WTC11 (cell line): ENCODE data around the gene PLIN5. TPM values are rescaled to one million over a fixed set of nuclear protein-coding genes. Genes with fewer than 3 reads are reported as not detected.

Experiments
- ATAC-seq: fragments of 200-7000 bp; cut with Tn5 transposase; 2 replicates; pipeline ENCODE4 v1.10.0; 2021; ENCODE audit warnings: mild to moderate bottlenecking, moderate library complexity
- CTCF ChIA-PET: fragments of 300-600 bp; sonication (Branson Sonifier 250); formaldehyde crosslinking; loops from one replicate; lab custom pipeline; 2021; ENCODE audit warnings: antibody characterized with exemption; lab: Charles Lee
- POLR2A ChIA-PET: fragments of 350-600 bp; sonication (Branson Sonifier 250); formaldehyde crosslinking; loops from one replicate; lab custom pipeline; 2021; ENCODE audit warnings: antibody characterized with exemption; lab: Charles Lee
- DNase-seq: peaks from one replicate; pipeline ENCODE4 v3.0.0; 2021; ENCODE audit warnings: low spot score
- H3K27ac Mint-ChIP-seq: 2 replicates; pipeline ENCODE4 v1.8.0; 2021; ENCODE audit warnings: mixed read lengths
- H3K27me3 Mint-ChIP-seq: 2 replicates; pipeline ENCODE4 v1.8.0; 2021; ENCODE audit warnings: low read depth, mild to moderate bottlenecking, moderate library complexity, mixed read lengths
- H3K36me3 Mint-ChIP-seq: 2 replicates; pipeline ENCODE4 v1.8.0; 2021; ENCODE audit warnings: mixed read lengths
- H3K4me1 Mint-ChIP-seq: 2 replicates; pipeline ENCODE4 v1.8.0; 2022; ENCODE audit warnings: mixed read lengths
- H3K4me3 Mint-ChIP-seq: 2 replicates; pipeline ENCODE4 v1.8.0; 2021; ENCODE audit warnings: mild to moderate bottlenecking, moderate library complexity, mixed read lengths
- H3K9me3 Mint-ChIP-seq: 2 replicates; pipeline ENCODE4 v1.8.0; 2021; ENCODE audit warnings: mixed read lengths
- ATF1 ChIP-seq: sonication (generic); formaldehyde crosslinking; IDR thresholded peaks from 2 replicates; pipeline ENCODE4 v1.8.1; 2023; ENCODE audit warnings: mild to moderate bottlenecking, moderate library complexity, missing genetic modification reagents
- ATF6 ChIP-seq: sonication (generic); formaldehyde crosslinking; IDR thresholded peaks from 2 replicates; pipeline ENCODE4 v1.8.1; 2023; ENCODE audit warnings: mild to moderate bottlenecking, missing genetic modification reagents
- E2F4 ChIP-seq: sonication (generic); formaldehyde crosslinking; IDR thresholded peaks from 2 replicates; pipeline ENCODE4 v1.8.1; 2022; ENCODE audit warnings: low read depth, mild to moderate bottlenecking, moderate library complexity, missing genetic modification reagents, borderline replicate concordance
- FOXP4 ChIP-seq: sonication (generic); formaldehyde crosslinking; IDR thresholded peaks from 2 replicates; pipeline ENCODE4 v1.8.0; 2022; ENCODE audit warnings: mild to moderate bottlenecking, missing genetic modification reagents
- HMGA2 ChIP-seq: fragments of 250-450 bp; sonication (Bioruptor Pico); IDR thresholded peaks from 2 replicates; pipeline ENCODE4 v1.4.0; 2021; ENCODE audit warnings: mild to moderate bottlenecking, moderate library complexity
- MLX ChIP-seq: sonication (generic); formaldehyde crosslinking; IDR thresholded peaks from 2 replicates; pipeline ENCODE4 v1.8.1; 2023; ENCODE audit warnings: mild to moderate bottlenecking, missing genetic modification reagents, moderate library complexity
- MYBL2 ChIP-seq: sonication (generic); formaldehyde crosslinking; IDR thresholded peaks from 2 replicates; pipeline ENCODE4 v1.8.1; 2023; ENCODE audit warnings: mild to moderate bottlenecking, moderate library complexity, missing genetic modification reagents
- NFATC4 ChIP-seq: fragments of 250-450 bp; sonication (Bioruptor Pico); IDR thresholded peaks from 2 replicates; pipeline ENCODE4 v1.9.0; 2021; ENCODE audit warnings: mild to moderate bottlenecking
- PRDM15 ChIP-seq: sonication (generic); formaldehyde crosslinking; IDR thresholded peaks from 2 replicates; pipeline ENCODE4 v1.8.0; 2022; ENCODE audit warnings: missing genetic modification reagents
- SP1 ChIP-seq: sonication (generic); formaldehyde crosslinking; conservative IDR thresholded peaks from 2 replicates; pipeline ENCODE4 v1.8.1; 2022; ENCODE audit warnings: missing genetic modification reagents
- ZNF121 ChIP-seq: sonication (generic); formaldehyde crosslinking; IDR thresholded peaks from 2 replicates; pipeline ENCODE4 v1.8.0; 2023; ENCODE audit warnings: missing genetic modification reagents
- ZNF138 ChIP-seq: sonication (generic); formaldehyde crosslinking; conservative IDR thresholded peaks from 2 replicates; pipeline ENCODE4 v1.8.1; 2022; ENCODE audit warnings: mild to moderate bottlenecking, moderate library complexity, missing genetic modification reagents
- ZNF263 ChIP-seq: sonication (generic); formaldehyde crosslinking; IDR thresholded peaks from 2 replicates; pipeline ENCODE4 v1.8.1; 2022; ENCODE audit warnings: low read depth, mild to moderate bottlenecking, moderate library complexity, missing genetic modification reagents
- ZNF423 ChIP-seq: fragments of 250-450 bp; sonication (Bioruptor Pico); IDR thresholded peaks from 2 replicates; pipeline ENCODE4 v2.1.2; 2022; ENCODE audit warnings: mild to moderate bottlenecking, moderate library complexity
- ZSCAN18 ChIP-seq: fragments of 250-450 bp; sonication (Bioruptor Pico); IDR thresholded peaks from 2 replicates; pipeline ENCODE4 v2.1.2; 2022; ENCODE audit warnings: mild to moderate bottlenecking, moderate library complexity
- total RNA-seq: library from RNA; stranded (reverse); gene quantifications from 3 replicates; pipeline ENCODE4 v1.2.3, GENCODE V29; 2021

Gene PLIN5
- total RNA-seq, 1 experiment from 2014 or later = 3.9 TPM

- POLR2A ChIA-PET = no interaction called here
- no peak overlapping the region for H3K4me3 Mint-ChIP-seq
- TF ChIP-seq E2F4 (CRISPR knock-in tag) = no peak
- TF ChIP-seq ZNF121 (CRISPR knock-in tag) = peak; percentile 44
- peaks cover 24% of the 10 kb centered on the region for H3K27me3 Mint-ChIP-seq
- no peaks in the 10 kb centered on the region for H3K36me3 Mint-ChIP-seq
- H3K27ac Mint-ChIP-seq = no peak overlapping the region
- H3K9me3 Mint-ChIP-seq = no peaks in the 10 kb centered on the region
- CTCF ChIA-PET = interaction anchor here (1.2 to 14.6 kb wide), 8 partner anchors 11 to 58 kb away, joined by 4 to 217 read pairs (median 14); no protein-coding TSS in a partner anchor
- no peak for ATAC-seq
- DNase-seq = no peak
- peaks cover 33% of the 10 kb centered on the region for H3K4me1 Mint-ChIP-seq
Observed at GRCh38 chr19:4578552-4579248, 43.7 kb upstream of the PLIN5 start.

GRCh38 chr19:4577020-4577782, 42.2 kb upstream of the PLIN5 start:
- ATAC-seq = peak; percentile 10
- Mint-ChIP-seq H3K36me3 (no peaks in the 10 kb centered on the region), H3K9me3 (no peaks in the 10 kb centered on the region)
- TF ChIP-seq ZNF423 (no peak), SP1 (peak; percentile 63), MLX (0 out of 2 replicates have a peak, but pooled peaks have one; percentile 37), PRDM15 (CRISPR knock-in tag) (peak; percentile 79)
- TF ChIP-seq, all 79 proteins: peak for 3
- H3K4me1 Mint-ChIP-seq = peaks cover 30% of the 10 kb centered on the region
- no peak for DNase-seq
- POLR2A ChIA-PET = interaction anchor here (1.8 kb wide), 1 partner anchor 59 kb away, joined by 6 read pairs; no protein-coding TSS in a partner anchor
- H3K27me3 Mint-ChIP-seq = peaks cover 9% of the 10 kb centered on the region
- no peak overlapping the region for H3K4me3 Mint-ChIP-seq
- peak overlapping the region; percentile 63 for H3K27ac Mint-ChIP-seq
- CTCF ChIA-PET = interaction anchor here (0.6 to 14.6 kb wide), 19 partner anchors 8 to 106 kb away, joined by 3 to 217 read pairs (median 7); partner anchors contain the start of genes HDGFL2, LRG1 and PLIN5

- Mint-ChIP-seq H3K27ac (peak overlapping the region; percentile 78; the same call in 1 of the 2 replicates), H3K4me3 (peak overlapping the region; percentile 28; the same call in 1 of the 2 replicates)
- 0 out of 2 replicates have a peak, but pooled peaks have one; percentile 55 for TF ChIP-seq ZNF121 (CRISPR knock-in tag)
- 0 out of 2 replicates have a peak, but pooled peaks have one; percentile 29 for TF ChIP-seq ZSCAN18 (CRISPR knock-in tag)
- TF ChIP-seq MYBL2 (CRISPR knock-in tag) = no peak
- TF ChIP-seq ATF6 (CRISPR knock-in tag) = no peak
- TF ChIP-seq FOXP4 (CRISPR knock-in tag) = no peak
- TF ChIP-seq SP1 = 0 out of 2 replicates have a peak, but pooled peaks have one; percentile 25
- no peak for TF ChIP-seq ZNF138 (CRISPR knock-in tag)
- TF ChIP-seq HMGA2 (CRISPR knock-in tag) = no peak
- no peak for TF ChIP-seq NFATC4 (CRISPR knock-in tag)
- TF ChIP-seq ZNF263 (CRISPR knock-in tag) = no peak
- TF ChIP-seq ATF1 (CRISPR knock-in tag) = no peak
Observed at GRCh38 chr19:4576016-4576933, 41.3 kb upstream of the PLIN5 start.

More at GRCh38 chr19:4576016-4576933, 41.3 kb upstream of the PLIN5 start:
- ChIA-PET CTCF (interaction anchor here (0.6 to 14.6 kb wide), 21 partner anchors 9 to 233 kb away, joined by 3 to 217 read pairs (median 6); partner anchors contain the start of genes CHAF1A, LRG1 and PLIN5), POLR2A (interaction anchor here (1.8 kb wide), 1 partner anchor 60 kb away, joined by 6 read pairs; no protein-coding TSS in a partner anchor)
- Mint-ChIP-seq H3K4me1 (peaks cover 25% of the 10 kb centered on the region), H3K9me3 (no peaks in the 10 kb centered on the region), H3K36me3 (no peaks in the 10 kb centered on the region), H3K27me3 (peaks cover 4% of the 10 kb centered on the region)
- ATAC-seq (peak; percentile 23), DNase-seq (peak; percentile 89)
